HG02798 (cell line): ENCODE results near the gene COL17A1.
A peak's percentile ranks its signal among the peaks of the same experiment; 100 is the strongest.

Source experiments
- ATAC-seq: cut with Tn5 transposase; IDR thresholded peaks from one replicate; pipeline ENCODE4 v1.9.1; 2021; ENCODE audit warnings: mild to moderate bottlenecking; ENCODE audit not compliant: unreplicated experiment, poor library complexity

Gene COL17A1

DNA sequence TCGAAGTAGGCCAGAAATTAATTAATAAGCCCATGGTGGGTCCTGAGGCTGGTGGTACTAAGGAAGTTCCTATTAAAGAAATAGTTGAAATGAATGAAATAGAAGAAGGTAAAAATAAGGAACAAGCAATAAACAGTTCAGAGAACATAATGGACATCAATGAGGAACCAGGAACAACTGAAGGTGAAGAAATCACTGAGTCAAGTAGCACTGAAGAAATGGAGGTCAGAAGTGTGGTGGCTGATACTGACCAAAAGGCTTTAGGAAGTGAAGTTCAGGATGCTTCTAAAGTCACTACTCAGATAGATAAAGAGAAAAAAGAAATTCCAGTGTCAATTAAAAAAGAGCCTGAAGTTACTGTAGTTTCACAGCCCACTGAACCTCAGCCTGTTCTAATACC is 82.8 kb downstream of the COL17A1 start:
- no peak for ATAC-seq

DNA sequence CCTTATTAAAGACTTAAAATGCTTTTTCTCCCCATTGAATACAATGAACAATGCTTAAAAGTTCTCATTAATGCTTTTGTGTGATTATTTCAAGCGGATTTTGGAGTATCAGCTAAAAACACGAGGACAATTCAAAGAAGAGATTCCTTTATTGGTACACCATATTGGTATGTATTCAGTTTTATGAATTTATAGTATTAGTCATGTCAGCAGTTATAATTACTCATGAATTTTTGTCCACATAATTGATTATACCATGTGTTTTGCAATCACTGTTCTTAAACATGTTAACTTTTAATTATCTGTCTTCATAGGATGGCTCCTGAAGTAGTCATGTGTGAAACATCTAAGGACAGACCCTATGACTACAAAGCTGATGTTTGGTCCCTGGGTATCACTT is 86.9 kb downstream of the COL17A1 start:
- no peak for ATAC-seq

DNA sequence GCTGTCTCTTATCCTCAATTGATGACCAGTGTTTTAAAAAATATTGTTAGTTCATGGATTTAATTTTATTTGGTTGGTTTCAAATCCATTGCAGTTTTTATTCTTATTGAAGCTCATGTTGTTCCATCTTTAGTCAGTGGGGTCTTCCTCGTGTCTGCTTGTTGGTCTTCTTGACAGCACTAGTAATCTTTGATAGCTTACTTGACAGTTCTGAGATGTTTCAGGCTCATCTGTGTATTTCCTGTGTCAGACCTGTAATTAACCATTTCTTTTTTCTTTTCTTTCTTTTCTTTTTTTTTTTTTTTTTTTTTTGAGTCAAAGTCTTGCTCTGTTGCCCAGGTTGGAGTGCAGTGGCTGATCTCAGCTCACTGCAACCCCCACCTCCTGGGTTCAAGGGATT is 90.5 kb downstream of the COL17A1 start:
- ATAC-seq, result no peak

DNA sequence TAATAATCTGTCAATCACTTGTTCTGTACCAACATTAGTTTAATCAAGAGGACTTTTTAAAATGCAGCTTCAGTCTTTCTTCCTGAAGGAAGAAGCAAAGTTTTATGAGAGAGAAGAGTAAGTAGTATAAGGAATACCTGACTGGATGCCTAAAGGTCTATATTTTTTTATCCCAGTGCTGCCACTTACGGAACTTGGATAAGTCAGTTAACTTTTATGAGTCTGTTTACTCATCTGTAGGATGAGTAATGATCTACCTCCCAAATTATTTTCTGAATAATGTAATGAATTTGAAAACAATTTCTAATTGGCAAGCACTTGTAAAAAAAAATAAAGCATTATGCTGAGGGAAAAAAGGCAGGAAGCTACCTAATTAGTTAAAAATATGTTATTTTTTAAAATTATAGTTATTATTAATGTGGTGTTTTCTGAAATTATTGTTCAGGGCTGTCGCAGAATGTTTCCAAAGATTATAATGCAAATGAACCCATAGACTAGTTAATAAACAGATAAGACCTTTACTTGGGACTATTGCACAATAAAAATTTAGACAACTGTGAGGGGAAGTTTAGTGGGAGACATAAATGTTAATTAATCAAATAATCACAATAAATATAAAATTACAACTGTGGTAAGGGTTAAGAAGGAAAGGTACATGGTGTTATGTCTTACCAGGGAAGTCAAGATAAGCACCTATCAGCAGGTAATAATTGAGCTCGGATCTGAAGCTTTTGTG is 94.1 kb downstream of the COL17A1 start:
- no peak for ATAC-seq

DNA sequence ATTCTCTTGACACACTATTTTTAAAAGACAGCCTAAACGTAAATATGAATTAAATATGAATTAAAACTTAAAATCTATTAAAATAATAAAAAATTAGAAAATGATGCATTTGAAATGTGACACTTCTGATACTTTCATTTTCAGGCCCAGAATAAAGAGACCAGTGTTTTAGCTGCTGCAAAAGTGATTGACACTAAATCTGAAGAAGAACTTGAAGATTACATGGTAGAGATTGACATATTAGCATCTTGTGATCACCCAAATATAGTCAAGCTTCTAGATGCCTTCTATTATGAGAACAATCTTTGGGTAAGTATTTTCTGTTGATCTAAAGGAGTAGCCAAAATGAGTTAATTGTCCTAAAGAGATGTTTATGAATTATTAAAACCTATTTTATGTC is 95.1 kb downstream of the COL17A1 start:
- no peak for ATAC-seq

DNA sequence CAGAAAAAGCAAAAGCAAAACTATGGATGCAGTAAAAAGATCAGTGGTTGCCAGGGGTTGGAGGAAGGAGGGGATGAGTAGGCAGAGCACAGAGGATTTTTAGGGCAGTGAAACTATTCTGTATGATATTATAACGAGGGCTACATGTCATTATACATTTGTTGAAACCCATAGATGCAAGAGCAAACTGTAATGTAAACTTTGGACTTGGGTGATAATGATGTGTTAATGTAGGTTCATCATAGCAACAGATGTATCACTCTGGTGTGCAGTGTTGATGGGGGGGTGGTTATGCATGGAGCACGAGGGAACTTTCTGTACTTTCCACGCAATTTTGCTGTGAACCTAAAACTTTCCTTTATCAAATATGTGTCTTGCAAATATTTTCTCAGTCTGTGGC is 95.6 kb downstream of the COL17A1 start:
- ATAC-seq, result no peak

DNA sequence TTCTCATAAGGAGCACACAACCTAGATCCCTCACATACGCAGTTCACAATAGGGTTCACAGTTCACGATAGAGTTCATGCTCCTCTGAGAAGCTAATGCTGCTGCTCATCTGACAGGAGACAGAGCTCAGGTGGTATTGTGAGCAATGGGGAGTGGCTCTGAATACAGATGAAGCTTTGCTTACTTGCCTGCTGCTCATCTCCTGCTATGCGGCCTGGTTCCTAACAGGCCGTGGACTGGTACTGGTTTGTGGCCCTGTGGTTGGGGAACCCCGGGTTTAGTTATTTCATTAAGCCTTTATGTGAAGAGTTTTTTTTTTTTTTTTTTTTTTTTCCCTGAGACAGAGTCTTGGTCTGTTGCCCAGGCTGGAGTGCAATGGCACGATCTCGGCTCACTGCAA is 99.3 kb downstream of the COL17A1 start:
- ATAC-seq, result no peak

DNA sequence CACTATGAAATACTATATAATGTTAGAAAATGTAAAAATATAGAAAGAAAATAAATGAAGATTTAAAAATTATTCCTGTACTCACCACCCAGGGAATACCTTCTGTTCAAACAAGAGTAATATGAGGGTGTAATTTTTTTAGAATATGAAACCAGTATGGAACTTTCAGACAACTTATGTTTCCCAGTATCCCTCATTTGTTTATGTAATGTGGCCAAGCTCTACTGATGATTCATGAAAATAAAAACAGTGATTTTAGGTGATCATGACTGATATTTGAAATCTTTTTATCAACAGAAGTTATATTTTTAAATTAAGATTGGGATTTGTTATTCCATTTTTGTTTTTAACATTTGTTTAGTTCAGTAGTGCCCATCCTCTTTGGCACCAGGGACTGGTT is 100.0 kb downstream of the COL17A1 start:
- ATAC-seq, result no peak

DNA sequence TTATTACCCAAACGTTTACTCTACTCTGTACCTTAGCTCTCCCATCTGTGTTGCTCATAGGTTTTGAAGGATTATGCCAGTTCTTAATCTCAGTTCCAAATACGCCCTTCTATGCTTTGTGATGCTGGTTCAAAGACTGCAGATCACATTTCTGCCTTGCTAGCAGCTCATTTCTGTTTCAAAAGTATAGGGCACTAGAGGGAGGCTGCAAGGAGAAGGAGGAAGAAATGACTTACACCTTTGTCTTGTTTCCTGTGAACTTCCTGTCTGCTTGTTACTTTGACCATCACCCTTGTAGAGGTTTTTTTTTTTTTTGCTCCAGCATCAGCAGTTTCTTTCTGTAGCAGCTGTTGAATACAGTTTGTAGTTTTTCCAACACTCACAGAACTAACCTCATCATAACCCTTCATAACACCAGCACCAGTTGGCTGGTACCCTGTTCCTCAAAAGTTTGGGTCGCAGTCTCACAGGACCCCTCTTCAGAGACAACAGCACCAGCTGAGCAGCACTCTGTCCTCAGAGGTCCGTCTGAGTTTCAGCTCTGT is 102.2 kb downstream of the COL17A1 start:
- ATAC-seq, result peak; percentile 78

DNA sequence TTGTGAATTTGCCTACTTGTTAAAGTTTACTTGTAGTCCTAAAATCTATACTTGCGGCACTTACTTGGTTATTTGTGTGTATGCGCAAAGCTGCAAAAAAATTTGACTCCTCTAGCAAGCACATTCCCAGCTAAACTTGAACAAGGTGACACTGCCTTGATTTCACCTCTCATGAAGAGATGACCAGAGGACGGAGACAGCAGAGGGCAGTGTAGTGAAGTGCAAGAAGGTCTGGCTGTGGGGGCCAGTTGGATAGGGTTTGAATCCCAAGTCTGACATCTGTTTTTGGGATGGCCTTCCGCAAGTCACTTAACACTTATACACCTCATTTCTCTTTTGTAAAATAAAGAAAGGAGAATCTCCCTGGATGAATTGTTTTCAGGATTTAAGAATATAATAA is 103.0 kb downstream of the COL17A1 start:
- ATAC-seq, result no peak
